K562 (cell line): ENCODE data around the gene CORO2A. TPM values are rescaled to one million over a fixed set of nuclear protein-coding genes. Genes with fewer than 3 reads are reported as not detected.

Experiments used
- ATAC-seq: fragments of 200-7000 bp; cut with Tn5 transposase; 3 replicates; pipeline ENCODE4 v1.9.1; 2020; ENCODE audit warnings: moderate library complexity
- BruUV-seq: library from RNA; stranded (reverse); fragments of 400-500 nt; replicated peaks from 2 replicates; lab custom pipeline; 2021; lab: Mats Ljungman, UMichigan
- CTCF ChIA-PET: fragments of 300-600 bp; formaldehyde crosslinking; extraction: SDS; loops from one replicate; lab custom pipeline; 2021; ENCODE audit warnings: low intra/inter-chr PET ratio; lab: Yijun Ruan, JAX
- POLR2A ChIA-PET: fragments of 300-600, 350-650 bp; sonication (Branson Sonifier 250); formaldehyde crosslinking; extraction: SDS; loops from one replicate; lab custom pipeline; 2021; ENCODE audit warnings: antibody characterized with exemption, inconsistent platforms; lab: Yijun Ruan, JAX
- DNase-seq, 4 experiments: peaks; one replicate each; pipeline versions ENCODE4 v3.0.0 to v3.0.0-alpha.2; 2011 to 2018; ENCODE audit warnings: low spot score in 3 of 4, mixed read lengths in 3 of 4; ENCODE audit errors: extremely low read depth in 1 of 4
- FAIRE-seq: peaks from 2 replicates; lab custom pipeline; 2011; peaks lifted over from hg19 to GRCh38; lab: Jason Lieb, UNC
- H2AFZ ChIP-seq: 2 replicates; pipeline ENCODE4 v1.6.0; 2011; ENCODE audit warnings: low read depth, low read length, control low read depth, inconsistent platforms
- H3K27ac ChIP-seq: fragments of 200-600 bp; 3 replicates; pipeline ENCODE4 v1.8.0; 2011; ENCODE audit warnings: low read depth, mild to moderate bottlenecking, control low read depth, inconsistent platforms, low read length, moderate library complexity, mixed read lengths; ENCODE audit errors: extremely low read depth
- H3K27me3 ChIP-seq, 2 experiments: fragments of 300-600 bp in 1 of 2; 2 replicates in 1 of 2; 3 replicates in 1 of 2; pipeline versions ENCODE4 v1.6.0 to v1.8.0; 2011; ENCODE audit warnings: inconsistent platforms in 2 of 2, low read length in 2 of 2, mild to moderate bottlenecking in 1 of 2, mixed read lengths in 1 of 2, moderate library complexity in 1 of 2; ENCODE audit not compliant: control insufficient read depth in 2 of 2, insufficient read depth in 2 of 2
- H3K36me3 ChIP-seq: fragments of 300-600 bp; 3 replicates; pipeline ENCODE4 v1.8.0; 2011; ENCODE audit warnings: mild to moderate bottlenecking, low read length, inconsistent platforms; ENCODE audit not compliant: control insufficient read depth, insufficient read depth
- H3K4me1 ChIP-seq, 2 experiments: fragments of 200-600 bp in 1 of 2; replicated peaks in 1 of 2; 2 replicates in 1 of 2; 3 replicates in 1 of 2; pipeline versions ENCODE4 v1.5.1 to v1.8.0; 2011; ENCODE audit warnings: inconsistent platforms in 2 of 2, low read length in 2 of 2, mild to moderate bottlenecking in 1 of 2, mixed read lengths in 1 of 2, moderate library complexity in 1 of 2; ENCODE audit not compliant: control insufficient read depth in 2 of 2, insufficient read depth in 2 of 2
- H3K4me2 ChIP-seq: 2 replicates; pipeline ENCODE4 v1.6.1; 2011; ENCODE audit warnings: low read length, control low read depth, inconsistent platforms, mixed read lengths; ENCODE audit not compliant: insufficient read depth
- H3K4me3 ChIP-seq: fragments of 200-600 bp; sonication (generic), shearing (Covaris generic); 2 replicates; pipeline ENCODE4 v1.5.1; 2016; ENCODE audit warnings: control low read depth, inconsistent platforms
- H3K79me2 ChIP-seq: fragments of 200-600 bp; 3 replicates; pipeline ENCODE4 v1.8.0; 2011; ENCODE audit warnings: low read length, inconsistent platforms; ENCODE audit not compliant: control insufficient read depth, insufficient read depth
- H3K9ac ChIP-seq, 2 experiments: 2 replicates each; pipeline versions ENCODE4 v1.6.0 to v1.6.1; 2011; ENCODE audit warnings: low read depth in 2 of 2, low read length in 2 of 2, control low read depth in 1 of 2, inconsistent platforms in 1 of 2, mild to moderate bottlenecking in 1 of 2, mixed read lengths in 1 of 2; ENCODE audit not compliant: insufficient read depth in 1 of 2
- H3K9me1 ChIP-seq: one replicate; pipeline ENCODE4 v1.6.0; 2011; ENCODE audit warnings: inconsistent platforms, mild to moderate bottlenecking, low read length, moderate library complexity; ENCODE audit not compliant: control insufficient read depth, insufficient read depth
- H3K9me3 ChIP-seq: replicated peaks from 2 replicates; pipeline ENCODE4 v1.5.1; 2011; ENCODE audit warnings: low read depth, low read length, inconsistent platforms; ENCODE audit not compliant: control insufficient read depth, insufficient read depth
- H4K20me1 ChIP-seq: replicated peaks from 2 replicates; pipeline ENCODE4 v1.6.1; 2011; ENCODE audit warnings: low read length, inconsistent platforms, mixed read lengths; ENCODE audit not compliant: control insufficient read depth, insufficient read depth
- CBX3 ChIP-seq, 2 experiments: IDR thresholded peaks; 1 replicate in 1 of 2; 2 replicates in 1 of 2; pipeline ENCODE4 v1.6.1; 2012; ENCODE audit warnings: inconsistent platforms in 2 of 2, low read length in 2 of 2, borderline replicate concordance in 1 of 2, control low read depth in 1 of 2
- DACH1 ChIP-seq: fragments of 450-650 bp; IDR thresholded peaks from 2 replicates; pipeline ENCODE4 v1.6.1; 2018; ENCODE audit not compliant: partially characterized antibody
- E2F6 ChIP-seq, 2 experiments: IDR thresholded peaks; 2 replicates each; pipeline ENCODE4 v1.6.1; 2011; ENCODE audit warnings: borderline replicate concordance in 1 of 2, control low read depth in 1 of 2, low read depth in 1 of 2, low read length in 1 of 2, mild to moderate bottlenecking in 1 of 2, mixed read lengths in 1 of 2, moderate library complexity in 1 of 2; ENCODE audit not compliant: insufficient read depth in 1 of 2, insufficient read length in 1 of 2, poor library complexity in 1 of 2, severe bottlenecking in 1 of 2; ENCODE audit errors: extremely low read depth in 1 of 2
- FOS ChIP-seq: IDR thresholded peaks from 3 replicates; pipeline ENCODE4 v1.6.1; 2011; ENCODE audit not compliant: insufficient read length; ENCODE audit errors: extremely low read depth
- FOXM1 ChIP-seq, 2 experiments: fragments of 450-650 bp in 1 of 2; sonication (generic) in 1 of 2; formaldehyde crosslinking in 1 of 2; IDR thresholded peaks; 2 replicates each; pipeline versions ENCODE4 v1.6.1 to v1.9.0; 2017 to 2022; ENCODE audit warnings: low read depth in 2 of 2, mild to moderate bottlenecking in 2 of 2, missing genetic modification reagents in 1 of 2, moderate library complexity in 1 of 2
- HDAC2 ChIP-seq: fragments of 450-650 bp; IDR thresholded peaks from 2 replicates; pipeline ENCODE4 v1.6.1; 2016; ENCODE audit warnings: mild to moderate bottlenecking
- JUN ChIP-seq, 2 experiments: sonication (generic) in 1 of 2; formaldehyde crosslinking in 1 of 2; IDR thresholded peaks; 2 replicates each; pipeline versions ENCODE4 v1.6.1 to v1.8.0; 2012 to 2022; ENCODE audit warnings: borderline replicate concordance in 2 of 2, mild to moderate bottlenecking in 2 of 2, improper control_type of control experiment in 1 of 2, low read depth in 1 of 2, low read length in 1 of 2, missing genetic modification reagents in 1 of 2
- KAT7 ChIP-seq: sonication (generic); formaldehyde crosslinking; IDR thresholded peaks from 2 replicates; pipeline ENCODE4 v1.8.0; 2022; ENCODE audit warnings: missing genetic modification reagents, mild to moderate bottlenecking, borderline replicate concordance
- KLF13 ChIP-seq: fragments of 450-650 bp; IDR thresholded peaks from 2 replicates; pipeline ENCODE4 v1.6.1; 2016; ENCODE audit warnings: missing genetic modification characterization, low read depth, mild to moderate bottlenecking, missing compliant biosample characterization, moderate library complexity, borderline replicate concordance
- PREB ChIP-seq: sonication (generic); formaldehyde crosslinking; IDR thresholded peaks from 2 replicates; pipeline ENCODE4 v1.8.1; 2023; ENCODE audit warnings: mild to moderate bottlenecking, missing genetic modification reagents
- RNF2 ChIP-seq: sonication (generic); IDR thresholded peaks from 2 replicates; pipeline ENCODE4 v1.6.1; 2016
- SAFB2 ChIP-seq: fragments of 200-400 bp; formaldehyde crosslinking; IDR thresholded peaks from 2 replicates; pipeline ENCODE4 v1.6.1; 2018; ENCODE audit warnings: borderline replicate concordance, low read length, low read depth, moderate library complexity; ENCODE audit not compliant: severe bottlenecking
- ZBTB11 ChIP-seq, 3 experiments: fragments of 200-800 bp in 1 of 3; fragments of 250-450 bp in 1 of 3; fragments of 450-650 bp in 1 of 3; sonication (Bioruptor Pico) in 1 of 3; sonication (Bioruptor generic) in 1 of 3; formaldehyde crosslinking in 1 of 3; IDR thresholded peaks; 2 replicates each; pipeline versions ENCODE4 v1.6.1 to v1.8.0; 2016 to 2022; ENCODE audit warnings: mild to moderate bottlenecking in 2 of 3, missing genetic modification characterization in 2 of 3, missing compliant biosample characterization in 1 of 3, moderate library complexity in 1 of 3
- ZNF23 ChIP-seq: fragments of 250-450 bp; sonication (Bioruptor Pico); IDR thresholded peaks from 2 replicates; pipeline ENCODE4 v1.4.0; 2020; ENCODE audit warnings: mild to moderate bottlenecking
- WGBS: fragments of 100-300 bp; shearing (Covaris generic); methylation state at CpG from one replicate; pipeline ENCODE4 v1.1.6; 2016; ENCODE audit warnings: low coverage, mixed read lengths; ENCODE audit not compliant: insufficient coverage; ENCODE audit errors: missing lambda C conversion rate; 5-methylcytosine and 5-hydroxymethylcytosine counted together
- in situ Hi-C: fragments of 300-500 bp; cut with MboI; formaldehyde crosslinking; loops from 4 replicates; pipeline ENCODE4 v1.15.0; 2018; ENCODE audit warnings: inconsistent platforms, mixed read lengths
- intact Hi-C: fragments of 100-400 bp; cut with micrococcal nuclease; formaldehyde crosslinking; loops from 2 replicates; pipeline ENCODE4 v1.14.2; 2022
- polyA plus RNA-seq, 8 experiments: library from polyadenylated mRNA; depleted of rRNA in 4 of 8; stranded (reverse) in 5 of 8; unstranded in 3 of 8; fragments of >200 nt; fragmentation: Nextera tagmentation in 2 of 8; fragmentation: Illumina TruSeq in 1 of 8; extraction: Ambion mirVana in 2 of 8; extraction: Trizol in 1 of 8; gene quantifications; 2 replicates each; pipeline versions ENCODE4 v1.2.1 to v1.2.3, GENCODE V29; 2011 to 2014; ENCODE audit warnings: inconsistent platforms in 1 of 8, missing spikeins in 1 of 8
- total RNA-seq, 7 experiments: library from RNA; depleted of rRNA in 6 of 7; stranded (reverse); fragments of >200 nt in 6 of 7; fragmentation: Illumina TruSeq in 2 of 7; extraction: Trizol in 2 of 7; gene quantifications; 2 replicates each; pipeline versions ENCODE4 v1.2.1 to v1.2.3, GENCODE V29; 2011 to 2021; ENCODE audit warnings: low replicate concordance in 1 of 7

The CORO2A gene
- total and polyA plus RNA-seq, 9 of the 15 experiments (the other 6 are each of a cell fraction or from before 2014, with no cell fraction given): 9.5 to 26.6 (median 18.0) TPM

DNA sequence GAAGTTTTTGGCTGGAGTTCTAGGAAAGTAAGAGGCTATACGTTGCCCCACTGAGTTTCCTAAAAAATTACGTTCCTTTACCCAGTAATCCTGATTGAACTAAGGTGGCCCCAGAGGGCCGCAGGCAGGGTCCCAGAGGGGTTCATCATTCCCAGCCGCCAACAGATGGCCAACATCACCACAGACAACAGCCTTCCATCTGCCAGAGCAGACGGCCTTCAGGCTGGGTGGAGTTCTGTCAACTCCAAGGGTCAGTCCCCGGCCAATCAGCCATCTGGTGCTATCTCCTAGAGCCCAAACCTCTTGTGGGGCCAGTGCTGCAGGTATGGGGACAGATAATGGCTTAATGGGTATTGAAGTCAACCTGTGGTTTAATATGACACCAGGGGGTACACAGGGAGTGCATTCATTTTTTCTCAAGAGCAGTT lies 32.6 kb upstream of the CORO2A start:
- POLR2A ChIA-PET: interaction anchor here (0.6 to 1.2 kb wide), 3 partner anchors 10 to 82 kb away, joined by 3 read pairs; no protein-coding TSS in a partner anchor
- ATAC-seq (peak; percentile 96), FAIRE-seq (peak; percentile 99), DNase-seq (peak; percentile 97 to 98 (median 97))
- Histone ChIP-seq H3K27ac (peak overlapping the region; percentile 58), H2AFZ (peak overlapping the region; percentile 54; the same call in 1 of the 2 replicates), H4K20me1 (no peaks in the 10 kb centered on the region), H3K36me3 (peaks cover 34% of the 10 kb centered on the region; the same call in 2 of the 3 replicates), H3K9me3 (no peaks in the 10 kb centered on the region), H3K27me3 (no peaks in the 10 kb centered on the region), H3K4me2 (peak overlapping the region; percentile 51), H3K4me3 (no peak overlapping the region), H3K9me1 (no peaks in the 10 kb centered on the region), H3K79me2 (no peaks in the 10 kb centered on the region), H3K4me1 (peaks cover 17 to 27% of the 10 kb centered on the region in 2 experiments; a peak in 4 of 5 replicates), H3K9ac (peak overlapping the region in 1 of 2 experiments; percentile 32; a peak in 1 of 4 replicates)
- CTCF ChIA-PET: no interaction called here
- 0% methylated on average over 6 of the region's 6 CpGs for WGBS
- in situ Hi-C loops (no loop called here), intact Hi-C loops (loop anchor here (1.0 kb wide), 2 partner anchors 15 to 29 kb away; no protein-coding TSS in a partner anchor)
- no TSS peak for BruUV-seq
- peak; percentile 83 for TF ChIP-seq HDAC2
- TF ChIP-seq ZBTB11 (CRISPR knock-in tag; IDR thresholded peaks at IDR 0.05): peak in 1 of 3 experiments; percentile 60; a peak in 1 of 6 replicates
- no peak for TF ChIP-seq E2F6 (IDR thresholded peaks at IDR 0.05; ENCODE audit: borderline replicate concordance in 1 of 2, extremely low read depth in 1 of 2, insufficient read depth in 1 of 2, insufficient read length in 1 of 2, low read depth in 1 of 2, low read length in 1 of 2, poor library complexity in 1 of 2, severe bottlenecking in 1 of 2)
- TF ChIP-seq ZNF23: no peak
- TF ChIP-seq FOS: no peak
- TF ChIP-seq FOXM1 (IDR thresholded peaks at IDR 0.05; ENCODE audit: low read depth): peak; percentile 91
- no peak for TF ChIP-seq FOXM1 (CRISPR knock-in tag; IDR thresholded peaks at IDR 0.05; ENCODE audit: low read depth)
- peak; percentile 49; the same call in 1 of the 2 replicates for TF ChIP-seq PREB (CRISPR knock-in tag)
- no peak for TF ChIP-seq SAFB2
- peak in 1 of 2 experiments; percentile 64; a peak in 1 of 3 replicates for TF ChIP-seq CBX3 (IDR thresholded peaks at IDR 0.05; ENCODE audit: borderline replicate concordance in 1 of 2, low read length in 2 of 2)
- peak; percentile 94 for TF ChIP-seq RNF2
- TF ChIP-seq KLF13 (tag): no peak
- TF ChIP-seq KAT7 (CRISPR knock-in tag): peak; percentile 60; the same call in 1 of the 2 replicates
- no peak for TF ChIP-seq JUN (IDR thresholded peaks at IDR 0.05; ENCODE audit: borderline replicate concordance, low read depth, low read length)
- TF ChIP-seq JUN (CRISPR knock-in tag; IDR thresholded peaks at IDR 0.05; ENCODE audit: borderline replicate concordance): no peak
- peak; percentile 77 for TF ChIP-seq DACH1
